HG02852 (cell line): Measurements from ENCODE around the gene ABHD3.
"Not testable (repeated sequence)": the region's sequence is repeated elsewhere in the genome, so short reads cannot be mapped to it uniquely, and the experiment has no call there.

Experiments used
- ATAC-seq: cut with Tn5 transposase; IDR thresholded peaks from one replicate; pipeline ENCODE4 v1.9.1; 2021; ENCODE audit warnings: mild to moderate bottlenecking, moderate library complexity; ENCODE audit not compliant: unreplicated experiment

The ABHD3 gene

GRCh38 chr18:21656402-21656801 is 48.2 kb downstream of the ABHD3 start:
- no peak for ATAC-seq

- ATAC-seq: no peak
Observed at GRCh38 chr18:21653361-21653760, 51.2 kb downstream of the ABHD3 start.

GRCh38 chr18:21652073-21652472 is 52.5 kb downstream of the ABHD3 start:
- no peak for ATAC-seq

GRCh38 chr18:21650311-21650710 is 54.3 kb downstream of the ABHD3 start:
- ATAC-seq: no peak

GRCh38 chr18:21640375-21640774 is 64.2 kb downstream of the ABHD3 start:
- not testable (repeated sequence) for ATAC-seq

GRCh38 chr18:21638822-21639221 is 65.8 kb downstream of the ABHD3 start:
- no peak for ATAC-seq

- no peak for ATAC-seq
Observed at GRCh38 chr18:21636769-21637168, 67.8 kb downstream of the ABHD3 start.

GRCh38 chr18:21634588-21635199 is 69.9 kb downstream of the ABHD3 start:
- no peak for ATAC-seq

GRCh38 chr18:21632393-21632792 is 72.2 kb downstream of the ABHD3 start:
- ATAC-seq: no peak

GRCh38 chr18:21629089-21629832 is 75.3 kb downstream of the ABHD3 start:
- ATAC-seq: peak; percentile 96

GRCh38 chr18:21621640-21622039 is 82.9 kb downstream of the ABHD3 start:
- ATAC-seq: not testable (repeated sequence)

GRCh38 chr18:21612125-21613039 is 92.2 kb downstream of the ABHD3 start, which contains the start of gene SNRPD1:
TSS of gene SNRPD1 (plus strand) at chr18:21612314. CDS start at chr18:21612430, 116 bp downstream.
- peak; percentile 98 for ATAC-seq

GRCh38 chr18:21611401-21612124 is 93.0 kb downstream of the ABHD3 start:
- ATAC-seq: not testable (repeated sequence)

- no peak for ATAC-seq
Observed at GRCh38 chr18:21605213-21605612, 99.4 kb downstream of the ABHD3 start.

- no peak for ATAC-seq
Observed at GRCh38 chr18:21604671-21605070, 99.9 kb downstream of the ABHD3 start.

- no peak for ATAC-seq
Observed at GRCh38 chr18:21602299-21602587, 102.3 kb downstream of the ABHD3 start.
